WTC11 (cell line): ENCODE measurements around the gene PMM1.

ENCODE experiments used
- CTCF ChIP-seq: fragments of 200-600 bp; IDR thresholded peaks from 2 replicates; pipeline ENCODE4 v1.8.0; 2022; ENCODE audit warnings: antibody characterized with exemption
- IRF1 ChIP-seq: sonication (generic); formaldehyde crosslinking; IDR thresholded peaks from 2 replicates; pipeline ENCODE4 v1.8.0; 2023; ENCODE audit warnings: missing genetic modification reagents
- NFYB ChIP-seq: sonication (generic); formaldehyde crosslinking; conservative IDR thresholded peaks from 2 replicates; pipeline ENCODE4 v1.8.0; 2022; ENCODE audit warnings: low read depth, missing genetic modification reagents
- SMAD4 ChIP-seq: sonication (generic); formaldehyde crosslinking; IDR thresholded peaks from 2 replicates; pipeline ENCODE4 v1.8.0; 2022; ENCODE audit warnings: mild to moderate bottlenecking, missing genetic modification reagents
- TEAD4 ChIP-seq: sonication (generic); formaldehyde crosslinking; IDR thresholded peaks from 2 replicates; pipeline ENCODE4 v1.8.0; 2022; ENCODE audit warnings: mild to moderate bottlenecking, missing genetic modification reagents
- ZNF263 ChIP-seq: sonication (generic); formaldehyde crosslinking; IDR thresholded peaks from 2 replicates; pipeline ENCODE4 v1.8.1; 2022; ENCODE audit warnings: low read depth, mild to moderate bottlenecking, moderate library complexity, missing genetic modification reagents

GRCh38 chr22:41619979-41620588, 30.4 kb upstream of the PMM1 start:
- no peak for TF ChIP-seq ZNF263 (CRISPR knock-in tag)
- no peak for TF ChIP-seq IRF1 (CRISPR knock-in tag)
- no peak for TF ChIP-seq NFYB
- no peak for TF ChIP-seq SMAD4 (CRISPR knock-in tag)
- TF ChIP-seq TEAD4 = no peak
- TF ChIP-seq CTCF = no peak
